Lower leg skin (tissue), 3 donors: ENCODE data around the gene MYBPH.

Experiments
- POLR2A ChIP-seq, 2 donors: fragments of 450-650 bp; IDR thresholded peaks; one replicate each; pipeline ENCODE4 v1.6.1; 2016 to 2017; ENCODE audit warnings: antibody characterized with exemption in 2 of 2, mild to moderate bottlenecking in 1 of 2, moderate library complexity in 1 of 2
- TF ChIP-seq, protein P1 (sequence below), 3 donors: fragments of 450-650 bp; IDR thresholded peaks; one replicate each; pipeline ENCODE4 v1.5.1; 2016; ENCODE audit warnings: antibody characterized with exemption in 3 of 3, mild to moderate bottlenecking in 3 of 3, moderate library complexity in 2 of 3

DNA sequence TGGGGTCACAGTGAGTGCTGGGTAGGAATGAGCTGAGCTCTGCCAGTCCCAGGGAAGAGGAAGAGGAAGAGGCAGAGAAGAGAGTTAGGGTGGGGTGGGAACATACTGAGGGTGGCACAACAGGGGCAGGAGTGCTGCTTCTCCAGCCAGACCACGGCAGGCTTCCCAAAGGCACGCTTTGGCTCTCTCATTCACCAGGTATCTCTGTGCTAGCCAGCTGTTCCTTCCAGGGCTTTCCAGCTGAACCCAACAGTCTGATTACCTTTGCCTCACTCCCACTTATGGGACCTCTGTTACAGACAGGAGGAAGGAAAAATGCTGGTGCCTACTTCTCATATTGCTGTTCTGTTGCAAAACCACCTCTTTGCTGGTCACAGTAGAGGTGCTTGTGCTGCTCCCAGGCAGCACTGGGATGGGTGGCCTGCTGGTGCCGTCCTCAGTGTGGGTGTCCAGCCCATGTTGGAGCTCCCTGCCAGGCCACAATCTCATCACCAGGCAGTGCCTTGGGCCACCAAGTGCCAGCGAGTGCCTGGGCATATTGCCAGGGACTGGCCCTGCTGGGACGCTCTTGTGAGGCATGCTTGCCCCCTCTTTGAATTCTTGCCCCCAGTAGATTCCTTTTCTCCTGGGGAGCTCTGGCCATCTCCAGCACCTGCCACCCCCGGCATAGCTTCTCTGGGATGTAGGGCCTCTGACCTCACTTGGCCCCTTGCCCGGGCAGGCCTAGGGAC, 46.0 kb downstream of the MYBPH start:
- TF ChIP-seq, protein P1, sequence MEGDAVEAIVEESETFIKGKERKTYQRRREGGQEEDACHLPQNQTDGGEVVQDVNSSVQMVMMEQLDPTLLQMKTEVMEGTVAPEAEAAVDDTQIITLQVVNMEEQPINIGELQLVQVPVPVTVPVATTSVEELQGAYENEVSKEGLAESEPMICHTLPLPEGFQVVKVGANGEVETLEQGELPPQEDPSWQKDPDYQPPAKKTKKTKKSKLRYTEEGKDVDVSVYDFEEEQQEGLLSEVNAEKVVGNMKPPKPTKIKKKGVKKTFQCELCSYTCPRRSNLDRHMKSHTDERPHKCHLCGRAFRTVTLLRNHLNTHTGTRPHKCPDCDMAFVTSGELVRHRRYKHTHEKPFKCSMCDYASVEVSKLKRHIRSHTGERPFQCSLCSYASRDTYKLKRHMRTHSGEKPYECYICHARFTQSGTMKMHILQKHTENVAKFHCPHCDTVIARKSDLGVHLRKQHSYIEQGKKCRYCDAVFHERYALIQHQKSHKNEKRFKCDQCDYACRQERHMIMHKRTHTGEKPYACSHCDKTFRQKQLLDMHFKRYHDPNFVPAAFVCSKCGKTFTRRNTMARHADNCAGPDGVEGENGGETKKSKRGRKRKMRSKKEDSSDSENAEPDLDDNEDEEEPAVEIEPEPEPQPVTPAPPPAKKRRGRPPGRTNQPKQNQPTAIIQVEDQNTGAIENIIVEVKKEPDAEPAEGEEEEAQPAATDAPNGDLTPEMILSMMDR (IDR thresholded peaks at IDR 0.05), result no peak
- TF ChIP-seq POLR2A (IDR thresholded peaks at IDR 0.05), result no peak
